ENCODE results near the gene BRAT1.

BRAT1 gene

DNA sequence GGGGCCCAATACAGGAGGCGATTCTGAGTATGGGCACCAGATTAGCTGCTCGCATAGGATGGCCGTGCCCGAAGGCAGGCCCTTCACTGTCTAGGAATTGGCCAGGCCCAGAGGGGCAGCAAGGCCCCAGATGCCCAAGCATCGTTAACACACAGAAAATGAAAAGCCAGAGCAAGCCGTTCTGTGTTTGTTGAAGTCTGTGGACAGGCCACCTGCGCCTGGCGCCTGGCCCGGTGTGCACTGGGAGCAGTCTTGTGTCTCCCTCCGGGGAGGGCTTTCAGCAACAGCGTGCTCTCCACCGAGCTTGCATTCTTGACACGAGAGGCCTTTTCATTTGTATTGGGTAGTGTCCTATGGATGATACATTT is 41.9 kb upstream of the BRAT1 start:
- no peaks in the 10 kb centered on the region for H3F3A ChIP-seq (ENCODE audit: insufficient read depth, low read length)
- H2AFZ ChIP-seq (ENCODE audit: low read length), result no peak overlapping the region
- no peaks in the 10 kb centered on the region for H3K9me3 ChIP-seq (replicated peaks; ENCODE audit: insufficient read depth, low read length)
- no peaks in the 10 kb centered on the region for H3K36me3 ChIP-seq (replicated peaks; ENCODE audit: insufficient read depth, low read length)
- H4K20me1 ChIP-seq (ENCODE audit: insufficient read depth, low read length), result no peaks in the 10 kb centered on the region
- no peak overlapping the region for H3K9ac ChIP-seq (ENCODE audit: low read length)
- no peaks in the 10 kb centered on the region for H3K79me2 ChIP-seq (ENCODE audit: low read length)
- no peaks in the 10 kb centered on the region for H3K9me2 ChIP-seq (replicated peaks; ENCODE audit: insufficient read depth, low read length)
- H3K4me2 ChIP-seq (ENCODE audit: low read depth, low read length), result no peak overlapping the region
- H3K27ac ChIP-seq (ENCODE audit: low read length), result no peak overlapping the region
- DNase-seq, result no peak
- H3K27me3 ChIP-seq (replicated peaks; ENCODE audit: insufficient read depth, low read length), result no peaks in the 10 kb centered on the region
- no peak overlapping the region for H3K4me3 ChIP-seq (ENCODE audit: low read length)
- H3K4me1 ChIP-seq (ENCODE audit: low read length), result no peaks in the 10 kb centered on the region
- TF ChIP-seq, protein P1, sequence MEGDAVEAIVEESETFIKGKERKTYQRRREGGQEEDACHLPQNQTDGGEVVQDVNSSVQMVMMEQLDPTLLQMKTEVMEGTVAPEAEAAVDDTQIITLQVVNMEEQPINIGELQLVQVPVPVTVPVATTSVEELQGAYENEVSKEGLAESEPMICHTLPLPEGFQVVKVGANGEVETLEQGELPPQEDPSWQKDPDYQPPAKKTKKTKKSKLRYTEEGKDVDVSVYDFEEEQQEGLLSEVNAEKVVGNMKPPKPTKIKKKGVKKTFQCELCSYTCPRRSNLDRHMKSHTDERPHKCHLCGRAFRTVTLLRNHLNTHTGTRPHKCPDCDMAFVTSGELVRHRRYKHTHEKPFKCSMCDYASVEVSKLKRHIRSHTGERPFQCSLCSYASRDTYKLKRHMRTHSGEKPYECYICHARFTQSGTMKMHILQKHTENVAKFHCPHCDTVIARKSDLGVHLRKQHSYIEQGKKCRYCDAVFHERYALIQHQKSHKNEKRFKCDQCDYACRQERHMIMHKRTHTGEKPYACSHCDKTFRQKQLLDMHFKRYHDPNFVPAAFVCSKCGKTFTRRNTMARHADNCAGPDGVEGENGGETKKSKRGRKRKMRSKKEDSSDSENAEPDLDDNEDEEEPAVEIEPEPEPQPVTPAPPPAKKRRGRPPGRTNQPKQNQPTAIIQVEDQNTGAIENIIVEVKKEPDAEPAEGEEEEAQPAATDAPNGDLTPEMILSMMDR (IDR thresholded peaks at IDR 0.05; ENCODE audit: low read length), result no peak

DNA sequence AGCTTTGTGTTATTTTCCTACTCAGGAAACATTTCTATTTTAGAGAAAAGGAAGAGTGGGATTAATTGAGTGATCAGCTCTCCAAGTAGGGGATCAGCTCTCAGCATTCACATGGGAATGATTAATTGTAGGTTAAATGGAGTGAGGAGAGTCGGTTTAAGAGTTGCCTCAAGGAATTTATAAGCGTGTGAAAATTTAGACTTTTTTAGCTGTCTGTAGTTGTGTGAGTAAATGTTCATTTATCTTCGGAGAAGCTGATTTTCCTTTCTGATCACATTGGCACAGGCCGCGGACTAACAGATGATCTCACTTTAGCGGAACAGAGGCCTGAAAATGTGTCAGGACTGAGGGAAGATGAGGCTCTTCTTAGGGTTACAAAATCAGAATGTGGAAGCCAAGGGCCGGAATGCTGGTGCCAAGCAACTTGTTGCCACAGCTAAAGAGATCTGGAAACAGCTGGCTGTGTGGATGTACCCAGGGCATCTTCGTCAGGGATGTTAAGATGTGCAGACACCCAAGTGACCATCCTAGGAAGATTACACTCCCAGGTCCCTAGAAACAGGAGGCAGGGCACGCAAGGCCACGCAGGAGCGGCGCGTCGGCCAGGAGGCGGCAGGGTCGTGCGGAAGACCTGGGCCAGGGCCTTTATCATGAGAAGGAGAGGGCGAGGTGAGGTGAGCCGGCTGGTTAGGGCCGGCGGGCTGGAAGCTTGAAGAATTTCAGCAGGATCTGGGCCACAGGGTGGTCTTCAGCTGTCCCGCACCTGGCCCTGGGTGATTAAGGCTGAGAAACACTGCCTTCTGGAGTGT is 41.3 kb upstream of the BRAT1 start:
- Histone ChIP-seq H4K20me1 (ENCODE audit: insufficient read depth, low read length) (no peaks in the 10 kb centered on the region), H3K4me1 (ENCODE audit: low read length) (no peaks in the 10 kb centered on the region), H3K9me2 (replicated peaks; ENCODE audit: insufficient read depth, low read length) (no peaks in the 10 kb centered on the region), H3K27ac (ENCODE audit: low read length) (no peak overlapping the region), H3K79me2 (ENCODE audit: low read length) (no peaks in the 10 kb centered on the region), H3K4me2 (ENCODE audit: low read depth, low read length) (no peak overlapping the region), H3K4me3 (ENCODE audit: low read length) (no peak overlapping the region), H3K9ac (ENCODE audit: low read length) (no peak overlapping the region), H3K36me3 (replicated peaks; ENCODE audit: insufficient read depth, low read length) (no peaks in the 10 kb centered on the region), H3K27me3 (replicated peaks; ENCODE audit: insufficient read depth, low read length) (no peaks in the 10 kb centered on the region), H3F3A (ENCODE audit: insufficient read depth, low read length) (no peaks in the 10 kb centered on the region), H2AFZ (ENCODE audit: low read length) (no peak overlapping the region), H3K9me3 (replicated peaks; ENCODE audit: insufficient read depth, low read length) (no peaks in the 10 kb centered on the region)
- DNase-seq, result no peak
- TF ChIP-seq EZH2 (optimal IDR thresholded peaks at IDR 0.05; ENCODE audit: low read depth, low read length) (no peak), EZH2phosphoT487 (IDR thresholded peaks at IDR 0.05; ENCODE audit: low read length) (no peak)
- TF ChIP-seq, protein P1 (IDR thresholded peaks at IDR 0.05; ENCODE audit: low read length), result no peak

DNA sequence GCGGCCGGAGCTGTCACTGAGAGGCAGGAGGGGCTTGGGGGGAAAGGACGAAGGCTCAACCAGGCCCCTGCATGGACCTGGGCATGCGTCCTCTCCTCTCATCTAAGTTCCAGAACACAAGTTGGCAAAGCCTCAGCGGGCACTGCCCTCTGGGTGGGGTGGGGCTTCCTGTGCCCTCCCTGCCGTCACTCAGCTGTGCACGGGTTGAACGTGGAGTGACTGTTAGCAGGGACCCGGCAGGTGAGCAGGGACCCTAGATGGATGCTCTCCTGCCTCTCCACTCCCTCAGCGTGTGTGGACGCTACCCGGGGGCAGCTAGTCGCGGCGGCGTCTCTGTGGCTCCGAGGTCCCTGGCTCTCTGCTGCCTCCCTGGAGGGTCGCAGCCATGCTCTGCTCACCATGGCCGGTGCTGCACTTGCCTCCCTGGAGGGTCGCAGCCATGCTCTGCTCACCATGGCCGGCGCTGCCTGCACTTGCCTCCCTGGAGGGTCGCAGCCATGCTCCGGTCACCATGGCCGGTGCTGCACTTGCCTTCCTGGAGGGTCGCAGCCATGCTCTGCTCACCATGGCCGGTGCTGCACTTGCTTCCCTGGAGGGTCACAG is 40.0 kb upstream of the BRAT1 start:
- Histone ChIP-seq H2AFZ (ENCODE audit: low read length) (no peak overlapping the region), H3K9me2 (replicated peaks; ENCODE audit: insufficient read depth, low read length) (no peaks in the 10 kb centered on the region), H3K4me2 (ENCODE audit: low read depth, low read length) (no peak overlapping the region), H3F3A (ENCODE audit: insufficient read depth, low read length) (no peaks in the 10 kb centered on the region), H3K4me1 (ENCODE audit: low read length) (no peaks in the 10 kb centered on the region), H3K27me3 (replicated peaks; ENCODE audit: insufficient read depth, low read length) (no peaks in the 10 kb centered on the region), H4K20me1 (ENCODE audit: insufficient read depth, low read length) (no peaks in the 10 kb centered on the region), H3K9me3 (replicated peaks; ENCODE audit: insufficient read depth, low read length) (no peaks in the 10 kb centered on the region), H3K4me3 (ENCODE audit: low read length) (no peak overlapping the region), H3K36me3 (replicated peaks; ENCODE audit: insufficient read depth, low read length) (no peaks in the 10 kb centered on the region), H3K9ac (ENCODE audit: low read length) (no peak overlapping the region), H3K27ac (ENCODE audit: low read length) (no peak overlapping the region), H3K79me2 (ENCODE audit: low read length) (no peaks in the 10 kb centered on the region)
- TF ChIP-seq EZH2 (optimal IDR thresholded peaks at IDR 0.05; ENCODE audit: low read depth, low read length) (no peak), EZH2phosphoT487 (IDR thresholded peaks at IDR 0.05; ENCODE audit: low read length) (no peak)
- TF ChIP-seq, protein P1 (IDR thresholded peaks at IDR 0.05; ENCODE audit: low read length), result no peak
- DNase-seq, result no peak
